Dermis blood vessel endothelial cell (primary cell): Measurements from ENCODE around the gene FLRT2. TPM values are rescaled to one million over a fixed set of nuclear protein-coding genes. Genes with fewer than 3 reads are reported as not detected.

Experiments used
- DNase-seq: peaks from one replicate; pipeline ENCODE4 v3.0.0; 2010
- total RNA-seq: library from RNA; depleted of rRNA; stranded (reverse); fragments of >200 nt; gene quantifications from 2 replicates; pipeline ENCODE4 v1.2.3, GENCODE V29; 2014

Gene FLRT2
- total RNA-seq, 1 donor from 2014 or later, result 216 TPM

DNA sequence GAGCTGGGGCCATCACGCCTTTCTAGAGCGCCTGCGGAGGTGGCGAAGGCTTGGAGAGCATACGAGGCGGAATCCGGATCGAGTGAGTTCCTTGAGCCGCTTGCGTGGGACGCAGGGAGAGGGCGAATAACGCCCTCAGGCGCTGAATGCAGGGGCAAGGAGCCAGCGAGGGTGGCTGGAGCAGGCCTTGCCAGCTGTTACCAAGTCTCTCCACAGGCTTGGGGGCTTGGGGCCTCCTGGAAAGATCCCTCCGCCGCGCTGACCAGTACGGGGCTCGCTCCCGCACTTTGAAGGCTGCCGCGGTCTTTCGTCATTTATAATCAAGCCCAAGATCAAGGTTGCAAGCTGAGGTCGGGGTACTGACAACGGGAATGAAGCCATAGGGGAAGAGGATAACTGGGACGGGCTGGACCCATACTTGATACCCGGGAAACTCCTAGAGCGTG, 1.2 kb downstream of the FLRT2 start:
- DNase-seq, result peak; percentile 86

DNA sequence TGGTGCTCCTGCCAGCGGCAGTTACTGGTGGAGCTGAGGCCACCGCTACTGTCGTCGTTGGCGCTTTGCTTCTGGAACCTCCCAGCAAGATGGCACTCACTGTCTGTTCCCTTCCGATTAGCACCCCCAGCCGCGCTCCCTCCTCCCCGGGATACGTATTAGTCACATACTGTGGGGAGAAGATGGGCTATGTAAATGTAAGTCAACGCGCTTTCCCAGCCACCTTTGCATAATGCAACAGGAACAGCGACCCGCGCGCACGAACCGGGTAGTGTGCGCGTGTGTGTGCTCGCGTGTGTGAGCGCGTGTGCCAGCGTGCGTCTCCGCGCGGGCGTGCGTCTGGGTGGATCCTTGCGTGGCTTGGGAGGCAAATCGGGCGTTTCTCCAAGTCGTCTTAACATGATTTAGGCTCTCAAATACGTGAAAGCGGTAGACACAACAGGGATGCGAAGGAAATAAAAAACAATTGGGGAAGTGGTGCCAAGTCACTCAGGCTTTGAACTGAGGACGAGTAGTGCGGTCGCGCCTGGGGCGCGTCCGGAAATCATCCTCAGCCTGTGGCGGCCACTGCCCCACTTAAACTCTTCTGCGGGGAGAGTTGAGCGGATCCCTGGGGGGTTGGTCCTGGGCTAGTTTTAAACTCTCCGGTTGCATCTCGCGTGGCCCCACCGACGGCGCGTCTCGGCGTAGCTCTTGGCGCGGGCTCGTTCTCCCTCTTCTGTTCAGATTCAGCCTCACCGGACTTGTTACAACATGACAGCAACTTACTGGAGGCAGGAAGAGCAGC, 1.8 kb downstream of the FLRT2 start:
- peak; percentile 92 for DNase-seq

DNA sequence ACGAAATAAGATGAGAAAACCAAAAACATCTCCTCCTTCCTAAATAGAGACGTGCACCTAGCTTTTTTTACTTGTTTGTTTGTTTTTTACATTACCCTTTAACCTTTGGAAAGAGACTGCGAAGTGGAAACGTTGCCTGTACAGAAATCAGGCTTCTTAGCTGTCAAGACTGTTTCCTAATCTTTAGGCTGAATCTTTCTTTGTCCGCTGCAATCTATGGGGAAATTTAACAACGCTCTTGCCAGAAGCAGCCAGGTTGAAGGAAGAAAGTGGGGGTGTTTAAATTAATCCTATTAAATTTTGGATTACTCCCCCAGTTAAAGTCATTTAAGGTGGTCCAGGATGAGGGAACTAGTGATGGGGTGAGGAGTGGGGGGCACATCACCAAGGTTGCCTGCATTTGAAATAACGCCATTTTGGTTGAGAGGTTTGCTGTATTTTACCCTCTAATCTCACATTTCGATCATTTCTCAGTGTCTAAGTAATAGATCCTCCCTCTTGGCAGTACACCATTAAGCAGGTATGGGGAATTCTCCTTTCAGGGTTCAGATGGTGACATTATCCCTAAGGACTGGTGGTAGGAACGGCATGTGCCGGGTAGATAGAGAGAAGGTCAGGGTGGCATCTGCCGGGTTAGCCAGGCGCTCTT, 2.6 kb downstream of the FLRT2 start:
- DNase-seq, result no peak

DNA sequence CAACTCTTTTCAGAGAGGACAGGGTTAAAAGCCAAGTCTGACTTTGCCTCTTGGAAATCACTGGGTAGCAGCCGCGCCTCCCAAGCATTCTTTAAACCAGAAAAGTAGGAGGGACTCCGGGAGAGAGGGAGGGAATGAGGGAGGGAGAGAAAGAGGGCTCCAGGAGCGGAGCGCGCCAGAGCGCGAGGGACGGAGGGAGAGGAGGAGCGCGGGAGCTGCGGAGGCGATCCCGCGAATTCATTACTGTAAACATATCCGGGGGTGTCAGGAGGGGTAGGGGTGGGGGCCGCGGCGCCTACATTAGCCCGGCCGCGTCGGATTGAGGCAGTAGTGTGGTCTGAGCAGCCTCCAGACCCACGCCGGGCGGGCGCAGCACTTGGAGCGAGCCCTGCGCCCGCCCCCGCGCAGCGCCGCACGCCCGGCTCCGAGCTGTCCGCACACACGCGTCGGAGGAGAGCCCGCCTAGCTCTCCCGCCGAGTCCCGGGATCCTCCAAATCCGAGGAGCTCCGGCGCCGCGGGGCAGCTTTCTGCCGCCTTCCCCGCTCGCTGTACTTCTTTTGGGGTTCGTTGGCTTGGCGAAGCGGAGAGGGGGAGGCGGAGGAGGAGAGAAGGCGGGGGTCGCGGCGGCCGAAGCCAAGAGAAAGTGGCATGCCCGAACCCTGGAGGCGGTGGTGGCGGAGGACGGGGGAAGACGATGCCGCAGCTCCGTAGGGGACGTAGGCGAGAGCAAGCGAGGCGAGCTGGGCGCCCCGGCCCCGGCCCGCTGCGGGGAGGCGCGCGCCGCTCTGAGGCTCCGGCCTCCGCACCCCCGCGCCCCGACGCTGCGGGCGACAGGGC, 3.3 kb downstream of the FLRT2 start:
- peak; percentile 76 for DNase-seq

DNA sequence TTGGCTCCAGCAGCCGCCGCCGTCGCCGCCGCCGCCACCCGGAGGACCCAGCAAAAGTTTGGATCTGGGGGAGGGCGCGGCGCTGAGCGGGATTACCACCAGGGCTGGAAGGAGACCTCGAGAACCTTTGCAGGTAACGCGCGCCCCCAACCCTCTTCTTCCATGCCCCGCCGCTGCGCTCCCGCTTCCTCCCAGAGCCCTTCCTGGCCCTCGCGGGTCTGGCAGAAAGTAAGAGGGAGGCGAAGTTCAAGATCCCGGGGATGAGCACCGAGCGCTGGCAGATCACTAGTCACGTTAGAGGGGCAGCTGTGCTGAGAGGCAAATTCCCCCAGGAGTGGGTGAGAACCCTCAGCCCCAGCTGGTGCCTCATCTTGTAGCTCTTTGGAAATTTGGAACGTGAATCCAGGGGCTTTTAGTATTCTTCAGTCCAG, 3.9 kb downstream of the FLRT2 start:
- DNase-seq, result peak; percentile 48

DNA sequence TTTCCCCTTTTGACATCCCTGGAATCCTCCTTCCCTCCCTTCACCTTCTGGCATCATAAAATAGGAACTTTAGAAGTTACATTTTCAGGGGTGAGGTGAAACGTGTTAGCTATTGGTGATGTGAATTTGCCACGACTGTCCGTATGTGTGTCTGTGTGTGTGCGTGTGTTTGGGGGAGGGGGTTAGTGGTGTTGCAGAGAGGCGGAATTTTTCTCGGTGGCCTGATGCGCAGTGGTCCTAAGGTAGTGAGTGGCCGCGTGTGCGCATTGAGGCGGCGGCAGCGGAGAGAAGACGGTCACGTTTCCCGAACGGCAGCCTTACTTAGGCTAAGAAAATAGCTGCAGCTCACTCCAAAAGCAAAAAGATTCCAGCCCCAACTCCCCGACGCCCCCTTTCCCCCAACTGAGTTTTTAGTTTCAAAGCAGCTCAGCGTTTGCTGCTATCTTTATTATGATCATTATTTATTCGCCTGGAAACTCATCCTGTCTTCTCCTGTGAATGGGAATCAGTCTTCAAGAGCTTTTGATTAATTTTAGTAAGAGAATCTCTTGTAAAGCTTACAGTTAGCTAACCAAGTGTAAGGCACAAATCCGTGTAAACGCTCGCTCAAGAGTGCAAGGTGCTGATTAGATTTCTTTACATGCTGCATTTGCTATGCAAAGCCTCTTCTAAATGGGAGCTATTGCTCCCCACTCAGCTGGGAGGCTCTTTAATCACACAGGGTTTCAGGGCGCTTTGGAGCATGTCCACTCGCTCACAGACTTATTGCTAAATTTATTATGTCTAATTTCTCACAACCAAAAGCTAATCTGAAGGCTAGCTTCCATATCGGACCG, 4.7 kb downstream of the FLRT2 start:
- DNase-seq, result peak; percentile 58

DNA sequence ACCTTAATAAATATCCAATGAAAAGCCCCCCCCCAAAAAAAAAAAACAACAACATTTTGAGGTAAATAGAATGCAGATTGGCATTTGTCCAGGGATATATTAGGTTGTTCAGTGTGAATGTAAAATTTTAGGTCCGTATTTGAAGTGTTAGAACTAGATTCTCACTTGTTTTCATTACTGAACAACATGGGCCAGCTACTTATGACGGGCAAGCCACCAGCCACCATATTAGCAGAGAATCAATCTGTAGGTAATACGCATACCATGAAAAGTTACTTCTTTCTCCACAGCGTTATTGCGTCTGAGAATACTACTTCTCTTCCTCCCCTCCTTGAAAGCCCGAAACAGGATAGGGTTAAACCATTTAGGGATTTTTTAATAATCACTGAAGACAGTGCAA, 5.4 kb downstream of the FLRT2 start:
- peak; percentile 45 for DNase-seq

DNA sequence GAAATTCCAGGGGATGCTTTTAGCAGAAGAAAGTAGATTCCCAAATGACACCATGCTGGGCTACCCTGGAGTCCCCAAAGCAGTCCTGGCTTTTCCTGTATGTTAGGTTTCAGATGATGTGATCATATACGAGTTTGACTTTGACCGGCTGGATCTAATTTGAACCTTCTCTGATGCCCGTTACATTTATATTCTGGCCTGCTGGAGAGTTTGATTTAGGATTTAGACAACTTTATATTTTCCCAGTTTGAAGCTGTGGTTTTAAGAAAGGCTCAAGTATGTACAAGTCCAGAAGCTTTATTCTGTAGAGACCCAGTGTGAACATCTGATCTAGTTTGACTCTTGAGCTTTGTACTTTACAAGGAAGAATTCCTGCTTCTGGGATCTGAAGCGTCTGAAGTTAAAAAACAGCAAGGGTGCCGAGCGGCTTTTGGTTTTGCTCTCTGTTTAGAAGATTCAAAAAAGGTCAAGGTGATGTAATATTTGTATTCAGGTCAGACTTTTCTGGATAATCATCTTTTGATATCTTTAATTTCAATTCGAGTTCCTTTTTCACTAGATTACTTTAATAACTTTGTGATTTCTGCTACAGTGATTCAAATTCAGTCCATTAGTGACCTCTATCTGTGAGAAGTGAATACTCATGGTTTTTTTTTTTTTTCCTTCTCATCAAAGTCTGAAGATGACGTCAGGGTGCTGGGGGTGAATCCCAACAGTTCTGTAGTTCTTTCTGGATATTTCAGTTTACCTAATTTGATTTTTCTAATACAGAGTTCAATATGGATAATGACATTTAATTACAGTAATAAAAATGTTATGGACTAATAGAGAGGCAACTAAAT, 6.3 kb downstream of the FLRT2 start:
- peak; percentile 78 for DNase-seq

DNA sequence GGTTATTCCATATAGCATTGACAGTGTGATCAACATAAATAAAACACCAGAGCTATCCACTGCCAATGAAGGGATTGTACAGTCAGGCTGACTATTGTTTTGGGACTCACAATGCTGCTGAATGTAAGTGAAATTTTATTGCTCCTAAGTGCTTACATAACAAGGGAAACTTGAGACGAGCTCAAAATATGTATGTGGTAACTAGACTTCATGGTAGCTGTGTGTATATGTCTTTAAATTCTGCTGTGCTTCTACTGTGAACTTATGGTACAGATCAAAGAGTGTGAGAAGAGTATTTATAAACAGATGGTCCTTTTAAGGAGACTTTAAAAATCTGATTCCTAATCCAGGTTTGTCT, 6.9 kb downstream of the FLRT2 start:
- DNase-seq, result peak; percentile 62

DNA sequence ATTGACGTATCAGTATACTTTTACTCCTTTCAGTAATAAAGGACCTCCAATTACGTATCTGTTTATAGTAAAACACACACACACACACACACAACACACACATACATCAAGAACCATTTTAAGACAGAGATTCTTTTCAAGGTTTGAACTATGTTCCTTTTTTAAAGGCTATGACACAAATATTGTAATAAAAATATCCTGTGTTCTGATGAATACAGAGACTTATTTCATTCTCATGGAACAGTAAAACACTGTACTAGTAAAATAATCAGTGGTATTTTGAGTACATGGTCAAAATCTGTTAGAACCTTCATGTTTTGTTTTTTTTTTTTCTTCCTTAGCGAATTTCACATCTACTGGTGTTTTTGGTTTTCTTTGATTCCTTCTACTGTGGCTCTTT, 7.6 kb downstream of the FLRT2 start:
- DNase-seq, result no peak

DNA sequence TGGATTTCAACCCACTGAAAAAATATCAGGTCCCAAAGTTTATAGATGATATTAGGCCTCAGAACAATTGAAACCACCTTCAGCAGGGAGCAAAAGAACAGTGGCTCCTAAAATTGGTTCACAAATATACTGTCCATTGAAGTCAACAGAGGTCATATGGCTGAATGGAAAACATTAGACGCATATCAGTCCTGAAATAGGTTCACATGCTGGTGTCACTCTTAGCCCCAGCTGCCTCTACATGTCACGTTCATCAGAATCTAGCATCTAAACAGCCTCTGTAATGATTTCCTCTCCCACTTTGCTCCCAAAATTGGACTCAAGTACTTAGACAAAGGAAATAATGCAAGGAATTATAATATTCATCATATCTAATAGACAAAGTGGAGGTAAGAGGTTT, 8.7 kb downstream of the FLRT2 start:
- DNase-seq, result no peak

DNA sequence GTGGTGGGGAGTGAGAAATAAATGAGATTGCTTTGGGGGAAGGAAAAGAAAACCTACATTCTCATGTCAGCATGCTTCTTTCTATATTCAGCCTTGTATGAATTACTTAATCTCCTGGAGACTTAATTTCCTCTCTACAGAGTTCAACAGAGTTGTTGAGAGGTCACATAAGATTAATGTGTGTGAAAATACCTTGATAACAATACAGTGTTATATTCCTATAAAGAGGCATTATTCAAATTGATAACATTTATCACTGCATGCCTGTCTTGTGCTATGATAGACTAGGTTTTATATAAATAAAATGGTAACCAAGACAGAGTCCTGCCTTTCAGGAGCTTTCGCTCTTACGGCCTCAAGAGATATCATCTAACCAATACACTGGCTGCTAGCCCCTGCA, 9.6 kb downstream of the FLRT2 start:
- DNase-seq, result no peak

DNA sequence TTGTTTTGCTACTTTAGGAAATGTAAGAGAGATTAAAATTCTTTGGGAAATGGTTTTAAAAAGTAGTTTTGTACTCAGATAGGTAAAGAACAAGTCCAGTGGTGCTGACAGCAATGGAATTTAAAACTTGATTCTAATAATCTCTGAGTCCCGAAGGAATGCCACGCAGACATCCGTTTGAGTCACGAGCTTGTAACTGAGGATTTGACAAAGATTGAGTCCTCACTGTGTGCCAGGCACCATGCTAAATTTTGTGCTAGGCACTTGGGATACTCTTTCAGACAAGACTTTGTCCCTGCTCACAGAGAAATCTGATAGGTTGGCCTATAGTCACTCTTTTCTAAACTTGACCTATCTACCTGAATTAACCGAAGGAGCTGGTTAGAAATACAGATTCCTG, 12.7 kb downstream of the FLRT2 start:
- DNase-seq, result no peak

DNA sequence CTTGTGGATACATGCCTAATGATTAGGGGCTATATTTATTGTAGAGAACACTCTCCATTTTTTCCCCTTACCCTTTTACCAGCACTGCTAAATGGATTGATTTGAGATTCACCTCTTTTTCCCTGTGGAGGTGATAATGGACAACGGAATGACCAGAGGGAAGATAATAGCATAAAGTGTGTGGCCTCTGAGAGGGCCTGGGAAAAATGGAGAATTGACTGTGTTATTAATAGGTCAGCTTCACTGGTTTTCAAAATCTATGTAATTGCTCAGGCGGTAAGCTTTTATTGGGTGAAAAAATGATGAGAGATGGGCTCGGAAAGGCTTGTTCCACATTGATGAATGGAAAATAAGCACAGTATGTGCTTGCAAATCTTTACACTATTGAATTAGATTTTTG, 15.8 kb downstream of the FLRT2 start:
- DNase-seq, result no peak

DNA sequence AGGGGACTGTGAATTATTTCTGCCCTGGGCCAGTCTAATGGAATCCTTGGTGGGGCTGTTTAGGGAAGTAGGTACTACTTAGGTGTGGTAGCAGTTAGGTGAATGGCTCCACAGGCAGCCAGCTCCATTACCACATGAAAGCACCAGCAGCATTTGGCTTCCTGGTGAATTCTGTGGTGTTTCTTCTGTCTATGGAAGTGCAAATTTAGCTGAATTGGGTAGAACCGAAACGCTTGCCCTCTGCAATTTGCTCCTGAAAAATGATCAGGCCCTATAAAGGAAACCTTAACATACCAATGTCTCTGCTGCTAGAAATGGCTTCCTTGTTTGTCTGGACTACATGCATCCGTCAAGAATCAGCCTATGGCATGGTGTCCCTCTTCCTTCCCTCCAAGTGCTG, 16.4 kb downstream of the FLRT2 start:
- no peak for DNase-seq

DNA sequence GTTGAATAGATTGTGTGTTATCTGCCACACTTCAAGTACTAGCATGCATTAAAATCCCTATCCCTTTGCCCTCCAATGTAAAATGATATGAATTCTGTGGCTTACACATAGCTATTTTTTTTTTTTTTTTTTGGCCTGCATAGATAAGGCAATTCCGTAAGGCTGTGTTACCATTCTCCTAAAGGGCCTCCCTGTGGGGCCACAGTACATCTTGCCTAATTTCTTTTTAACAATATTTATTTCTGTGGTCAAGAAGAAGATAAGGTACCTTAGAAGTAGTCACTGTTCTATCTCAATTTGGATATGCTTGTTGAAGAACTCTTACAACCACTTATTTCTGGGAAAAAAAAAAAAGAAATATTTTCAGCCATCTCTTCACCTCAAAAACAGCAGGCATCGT, 19.8 kb downstream of the FLRT2 start:
- DNase-seq, result no peak

DNA sequence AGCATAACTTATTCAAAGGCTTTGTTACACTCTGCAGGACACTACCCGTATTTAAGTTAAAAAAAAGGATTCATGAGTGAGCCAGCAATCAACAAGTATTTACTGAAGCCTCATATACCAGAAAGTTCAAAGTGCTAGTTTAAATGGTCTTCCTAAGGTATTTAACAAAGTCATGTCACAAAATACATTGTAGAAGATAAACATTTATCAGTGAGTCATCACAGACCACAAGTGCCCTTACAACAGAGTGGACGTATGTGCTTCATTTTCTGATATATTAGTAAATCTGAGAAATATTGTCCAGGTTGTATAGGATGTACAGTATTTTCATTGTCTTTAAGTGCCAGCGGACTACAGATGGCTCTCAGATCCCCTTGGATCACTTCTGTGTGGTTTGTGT, 24.2 kb downstream of the FLRT2 start:
- DNase-seq, result no peak

DNA sequence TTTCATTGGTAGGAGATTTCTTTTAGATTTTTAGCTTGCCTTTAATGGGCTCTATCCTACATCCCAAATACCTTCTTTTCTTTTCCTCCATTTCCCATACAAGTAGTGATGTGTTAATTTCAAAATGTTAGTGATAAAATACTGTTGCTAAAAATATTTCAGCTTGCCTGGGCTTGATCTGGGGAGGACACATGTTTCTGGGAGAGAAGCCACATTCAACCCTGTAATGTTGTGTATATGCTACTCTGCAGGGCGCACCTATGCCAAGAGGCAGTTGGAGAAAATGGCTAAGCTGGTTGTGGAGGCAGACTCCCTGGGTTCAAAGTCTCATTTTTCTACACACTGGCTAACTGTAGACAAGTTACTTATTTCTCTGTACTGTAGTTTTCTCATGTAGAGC, 26.3 kb downstream of the FLRT2 start:
- no peak for DNase-seq

DNA sequence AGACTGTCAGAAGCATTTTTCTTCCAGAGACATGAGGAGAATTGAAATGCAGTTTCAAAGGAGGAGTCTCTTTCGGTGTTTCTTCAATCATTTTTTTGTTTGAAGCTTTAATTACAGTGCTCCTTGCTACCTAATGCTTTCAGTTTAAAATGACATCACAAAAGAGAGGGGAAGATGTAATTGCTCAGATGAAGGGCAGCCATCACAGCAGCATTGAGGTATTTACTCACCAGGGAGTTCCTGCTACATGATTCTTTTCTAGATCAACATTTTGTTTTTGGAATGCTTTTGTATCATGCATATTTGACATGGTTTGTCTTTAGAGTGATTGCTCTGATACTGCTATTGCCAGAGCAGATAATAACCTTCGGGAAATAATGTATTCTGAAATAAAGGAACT, 28.6 kb downstream of the FLRT2 start:
- no peak for DNase-seq

DNA sequence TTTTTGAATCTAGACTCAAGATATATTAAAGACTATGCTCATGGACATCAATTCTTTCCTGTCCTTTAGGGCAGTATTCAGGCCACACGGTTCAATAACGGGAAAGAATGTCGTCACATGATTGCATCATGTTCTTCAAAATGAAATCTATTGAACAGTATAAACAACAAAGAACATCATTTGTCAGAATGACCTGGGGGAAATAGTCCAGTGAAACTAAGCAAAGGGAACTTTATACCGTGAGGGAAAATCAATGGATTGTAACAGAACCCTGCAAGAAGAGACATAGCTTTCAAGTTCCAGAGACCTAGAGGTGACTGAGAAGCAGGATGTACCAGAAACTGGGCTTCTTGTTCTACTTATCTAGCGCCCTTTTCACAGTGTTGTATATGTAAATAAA, 32.7 kb downstream of the FLRT2 start:
- no peak for DNase-seq

DNA sequence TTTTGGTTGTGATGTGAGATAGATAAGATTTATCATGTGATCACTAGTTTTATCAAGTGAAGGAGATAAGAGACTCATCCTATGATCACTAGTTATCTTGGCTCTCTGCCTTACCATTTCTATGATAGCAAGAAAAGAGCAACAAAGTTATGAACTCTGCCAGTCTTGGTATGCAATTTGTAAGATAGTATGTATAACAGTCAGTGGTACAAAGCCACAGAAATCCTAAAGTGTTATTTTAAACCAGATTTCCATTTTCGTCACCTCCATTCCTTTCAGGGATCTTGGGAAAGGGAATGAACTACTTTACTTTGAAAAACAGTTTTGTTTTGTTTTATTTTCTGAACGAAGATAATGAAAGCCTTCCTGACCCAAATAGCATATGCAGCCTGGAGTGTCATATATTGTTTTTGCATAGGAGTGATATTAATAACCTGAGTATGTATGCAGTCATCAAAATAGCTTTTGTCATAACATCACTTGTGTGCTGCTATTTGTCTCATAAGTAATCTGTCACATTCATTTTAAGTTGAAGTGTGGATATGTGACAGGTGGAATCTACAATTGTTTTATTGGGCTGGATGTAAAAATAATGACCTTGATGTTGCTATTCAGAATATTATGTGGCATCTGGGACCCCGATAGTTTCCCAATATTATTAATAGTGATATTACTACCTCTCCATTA, 35.0 kb downstream of the FLRT2 start:
- no peak for DNase-seq
